GM19372 (cell line): ENCODE results near the gene RABGGTA.
"Not testable (repeated sequence)": the region's sequence is repeated elsewhere in the genome, so short reads cannot be mapped to it uniquely, and the experiment has no call there.

Experiments used
- ATAC-seq: cut with Tn5 transposase; IDR thresholded peaks from one replicate; pipeline ENCODE4 v1.9.1; 2021; ENCODE audit warnings: mild to moderate bottlenecking, low read depth, moderate library complexity; ENCODE audit not compliant: unreplicated experiment

Gene RABGGTA

GRCh38 chr14:24245350-24245749, 26.0 kb downstream of the RABGGTA start:
- not testable (repeated sequence) for ATAC-seq

GRCh38 chr14:24243336-24243836, 28.0 kb downstream of the RABGGTA start:
- ATAC-seq: no peak

GRCh38 chr14:24241829-24242443, 29.5 kb downstream of the RABGGTA start:
- ATAC-seq: peak; percentile 78

- ATAC-seq: no peak
Measured at GRCh38 chr14:24240110-24240918, 31.1 kb downstream of the RABGGTA start.

- ATAC-seq: no peak
Measured at GRCh38 chr14:24238527-24239037, 32.8 kb downstream of the RABGGTA start.

- ATAC-seq: no peak
Measured at GRCh38 chr14:24238123-24238522, 33.3 kb downstream of the RABGGTA start.

- no peak for ATAC-seq
Measured at GRCh38 chr14:24237463-24237955, 33.9 kb downstream of the RABGGTA start.

GRCh38 chr14:24236689-24237462, 34.5 kb downstream of the RABGGTA start:
- ATAC-seq: no peak

- ATAC-seq: no peak
Measured at GRCh38 chr14:24235804-24236688, 35.4 kb downstream of the RABGGTA start.

- no peak for ATAC-seq
Measured at GRCh38 chr14:24234095-24235005, 37.0 kb downstream of the RABGGTA start.

GRCh38 chr14:24233538-24233866, 37.9 kb downstream of the RABGGTA start:
- no peak for ATAC-seq

- ATAC-seq: peak; percentile 56
Measured at GRCh38 chr14:24232645-24233537, 38.5 kb downstream of the RABGGTA start, which contains the start of gene GMPR2. Gene GMPR2, plus strand, starts transcription at chr14:24232929. Its CDS starts 325 bp downstream, at chr14:24233254.

GRCh38 chr14:24232121-24232644, 39.2 kb downstream of the RABGGTA start, which contains the start of gene NEDD8:
Gene NEDD8, minus strand, starts transcription at chr14:24232367. Its CDS starts 100 bp downstream, at chr14:24232267.
- peak; percentile 71 for ATAC-seq

GRCh38 chr14:24231263-24232120, 39.9 kb downstream of the RABGGTA start:
- ATAC-seq: no peak

GRCh38 chr14:24228902-24229301, 42.5 kb downstream of the RABGGTA start:
- ATAC-seq: no peak

- no peak for ATAC-seq
Measured at GRCh38 chr14:24226473-24226872, 44.9 kb downstream of the RABGGTA start.
